Fibroblast of the conjunctiva (primary cell): Measurements from ENCODE around the gene NKX6-2.

Source experiments
- DNase-seq: peaks from one replicate; pipeline ENCODE4 v3.0.0-alpha.2; 2010; ENCODE audit warnings: low read depth

Gene NKX6-2

GRCh38 chr10:132737390-132738048, 48.4 kb downstream of the NKX6-2 start:
- DNase-seq: no peak

- no peak for DNase-seq
Measured at GRCh38 chr10:132735923-132736391, 50.0 kb downstream of the NKX6-2 start.

- no peak for DNase-seq
Measured at GRCh38 chr10:132735341-132735775, 50.6 kb downstream of the NKX6-2 start.

- DNase-seq: no peak
Measured at GRCh38 chr10:132733926-132734325, 52.0 kb downstream of the NKX6-2 start.
